SK-N-MC (cell line): ENCODE measurements around the gene TEDC2.

ENCODE experiments used
- EZH2 ChIP-seq: fragments of 200-600 bp; sonication (generic); IDR thresholded peaks from one replicate; pipeline ENCODE4 v1.6.1; 2017; ENCODE audit warnings: antibody characterized with exemption
- FOXP2 ChIP-seq: optimal IDR thresholded peaks from 2 replicates; pipeline ENCODE3; 2011; ENCODE audit warnings: mild to moderate bottlenecking, moderate library complexity; ENCODE audit not compliant: insufficient read depth; ENCODE audit errors: extremely low read length, control extremely low read depth
- POLR2AphosphoS5 ChIP-seq: IDR thresholded peaks from 2 replicates; pipeline ENCODE4 v1.6.1; 2012; ENCODE audit warnings: mild to moderate bottlenecking, low read depth, low read length, borderline replicate concordance

- no peak for TF ChIP-seq EZH2
- no peak for TF ChIP-seq POLR2AphosphoS5
- TF ChIP-seq FOXP2 = no peak
These were observed 37.3 kb downstream of the TEDC2 start for GRCh38 chr16:2497116-2497630.
